Endothelial cell of umbilical vein (primary cell): ENCODE results near the gene SH3PXD2A. TPM values are rescaled to one million over a fixed set of nuclear protein-coding genes. Genes with fewer than 3 reads are reported as not detected.

ENCODE experiments used
- BruUV-seq: library from RNA; stranded (reverse); fragments of 400-500 nt; replicated peaks from 2 replicates; lab custom pipeline; 2021; lab: Mats Ljungman, UMichigan
- CTCF ChIA-PET: fragments of 300-600, 350-600 bp; sonication (Branson Sonifier 250); formaldehyde crosslinking; loops from one replicate; lab custom pipeline; 2021; ENCODE audit warnings: antibody characterized with exemption, inconsistent platforms; lab: Charles Lee
- POLR2A ChIA-PET: fragments of 300-600, 350-600 bp; sonication (Branson Sonifier 250); formaldehyde crosslinking; loops from one replicate; lab custom pipeline; 2021; ENCODE audit warnings: antibody characterized with exemption, inconsistent platforms; lab: Charles Lee
- DNase-seq: peaks from one replicate; pipeline ENCODE4 v3.0.0-alpha.2; 2011; ENCODE audit warnings: low read depth, low spot score
- FAIRE-seq: peaks from 2 replicates; lab custom pipeline; 2011; peaks lifted over from hg19 to GRCh38; lab: Jason Lieb, UNC
- H2AFZ ChIP-seq: 2 replicates; pipeline ENCODE4 v1.6.0; 2012; ENCODE audit warnings: low read depth, low read length, control low read depth, inconsistent platforms
- H3K27ac ChIP-seq: 2 replicates; pipeline ENCODE4 v1.5.1; 2011; ENCODE audit warnings: low read depth, mild to moderate bottlenecking, control low read depth, low read length, moderate library complexity; ENCODE audit not compliant: insufficient read depth
- H3K27me3 ChIP-seq, 2 experiments: 2 replicates each; pipeline versions ENCODE4 v1.6.0 to v1.6.1; 2011; ENCODE audit warnings: low read length in 2 of 2, mixed read lengths in 1 of 2; ENCODE audit not compliant: control insufficient read depth in 2 of 2, insufficient read depth in 2 of 2
- H3K36me3 ChIP-seq, 2 experiments: 2 replicates in 1 of 2; 3 replicates in 1 of 2; pipeline ENCODE4 v1.5.1; 2011; ENCODE audit warnings: low read length in 2 of 2, mild to moderate bottlenecking in 1 of 2, moderate library complexity in 1 of 2; ENCODE audit not compliant: control insufficient read depth in 2 of 2, insufficient read depth in 2 of 2; ENCODE audit errors: extremely low read depth in 1 of 2
- H3K4me1 ChIP-seq: 3 replicates; pipeline ENCODE4 v1.5.1; 2011; ENCODE audit warnings: mild to moderate bottlenecking, low read length; ENCODE audit not compliant: control insufficient read depth, insufficient read depth; ENCODE audit errors: extremely low read depth
- H3K4me2 ChIP-seq: 2 replicates; pipeline ENCODE4 v1.6.1; 2011; ENCODE audit warnings: low read length, control low read depth, mixed read lengths; ENCODE audit not compliant: insufficient read depth
- H3K4me3 ChIP-seq, 3 experiments: fragments of 200-600 bp in 1 of 3; sonication (generic), shearing (Covaris generic) in 1 of 3; replicated peaks in 1 of 3; 2 replicates each; pipeline ENCODE4 v1.5.1; 2011 to 2016; ENCODE audit warnings: control low read depth in 3 of 3, low read length in 3 of 3, mild to moderate bottlenecking in 2 of 3, inconsistent platforms in 1 of 3, low read depth in 1 of 3, moderate library complexity in 1 of 3; ENCODE audit not compliant: insufficient read depth in 1 of 3
- H3K79me2 ChIP-seq: 2 replicates; pipeline ENCODE4 v1.6.0; 2012; ENCODE audit warnings: low read length, inconsistent platforms; ENCODE audit not compliant: control insufficient read depth, insufficient read depth
- H3K9ac ChIP-seq: replicated peaks from 2 replicates; pipeline ENCODE3; 2011; ENCODE audit warnings: low read length, control low read depth; ENCODE audit not compliant: insufficient read depth; ENCODE audit errors: extremely low read depth
- H3K9me1 ChIP-seq: replicated peaks from 3 replicates; pipeline ENCODE4 v1.6.0; 2011; ENCODE audit warnings: mild to moderate bottlenecking, low read length; ENCODE audit not compliant: control insufficient read depth, insufficient read depth; ENCODE audit errors: extremely low read depth
- H3K9me3 ChIP-seq: replicated peaks from 2 replicates; pipeline ENCODE4 v1.5.1; 2012; ENCODE audit warnings: low read length, inconsistent platforms; ENCODE audit not compliant: control insufficient read depth, insufficient read depth
- H4K20me1 ChIP-seq: replicated peaks from 2 replicates; pipeline ENCODE3; 2011; ENCODE audit warnings: mild to moderate bottlenecking, low read length; ENCODE audit not compliant: control insufficient read depth, insufficient read depth; ENCODE audit errors: extremely low read depth
- EZH2 ChIP-seq: IDR thresholded peaks from 2 replicates; pipeline ENCODE4 v1.6.1; 2012; ENCODE audit warnings: borderline replicate concordance, low read depth, mild to moderate bottlenecking, moderate library complexity, low read length, inconsistent platforms; ENCODE audit not compliant: severe bottlenecking
- FOS ChIP-seq: IDR thresholded peaks from 2 replicates; pipeline ENCODE4 v1.6.1; 2011; ENCODE audit warnings: mild to moderate bottlenecking, low read length, moderate library complexity, borderline replicate concordance; ENCODE audit not compliant: insufficient read depth
- GATA2 ChIP-seq: IDR thresholded peaks from 2 replicates; pipeline ENCODE4 v1.7.0; 2011; ENCODE audit warnings: low read depth, mild to moderate bottlenecking, moderate library complexity, mixed read lengths, low read length; ENCODE audit not compliant: insufficient read length, insufficient read depth
- JUN ChIP-seq: IDR thresholded peaks from 2 replicates; pipeline ENCODE4 v1.6.1; 2011; ENCODE audit warnings: borderline replicate concordance, low read depth; ENCODE audit not compliant: insufficient read length, insufficient read depth
- MYC ChIP-seq: IDR thresholded peaks from one replicate; pipeline ENCODE4 v1.6.1; 2011; ENCODE audit warnings: mild to moderate bottlenecking, low read depth, low read length
- POLR2A ChIP-seq: IDR thresholded peaks from 2 replicates; pipeline ENCODE4 v1.6.1; 2012; ENCODE audit warnings: low read depth, mild to moderate bottlenecking, control low read depth, low read length
- POLR2AphosphoS5 ChIP-seq: IDR thresholded peaks from 2 replicates; pipeline ENCODE4 v1.6.1; 2012; ENCODE audit warnings: low read depth, mild to moderate bottlenecking, control low read depth, low read length, moderate library complexity; ENCODE audit not compliant: insufficient read depth
- dilution Hi-C: fragments of 300-500 bp; cut with MboI; formaldehyde crosslinking; loops from one replicate; pipeline ENCODE4 v1.15.0; 2019; ENCODE audit warnings: low sequenced_read_pairs; ENCODE audit not compliant: extremely low pct_ligation_motif_present
- intact Hi-C: fragments of 100-400 bp; cut with micrococcal nuclease; formaldehyde crosslinking; loops from one replicate; pipeline ENCODE4 v1.10.0; 2022
- polyA plus RNA-seq, 4 experiments: library from polyadenylated mRNA; depleted of rRNA in 3 of 4; stranded (reverse) in 3 of 4; unstranded in 1 of 4; fragments of >200 nt; gene quantifications; 2 replicates each; pipeline versions ENCODE4 v1.2.1 to v1.2.3, GENCODE V29; 2011 to 2012; ENCODE audit warnings: missing spikeins in 1 of 4
- total RNA-seq: library from RNA; stranded (reverse); gene quantifications from 2 replicates; pipeline ENCODE4 v1.2.3, GENCODE V29; 2021
- TF ChIP-seq, protein P1 (sequence below): IDR thresholded peaks from 2 replicates; pipeline ENCODE4 v1.6.1; 2011; ENCODE audit not compliant: insufficient read depth, insufficient read length
- TF ChIP-seq, protein P2 (sequence below), 2 donors: IDR thresholded peaks; 1 replicate in 1 of 2; 2 replicates in 1 of 2; pipeline ENCODE4 v1.5.1; 2011; ENCODE audit warnings: low read length in 2 of 2, mild to moderate bottlenecking in 2 of 2, moderate library complexity in 2 of 2, control low read depth in 1 of 2, inconsistent platforms in 1 of 2, low read depth in 1 of 2; ENCODE audit not compliant: insufficient read depth in 1 of 2; ENCODE audit errors: extremely low read depth in 1 of 2

Gene SH3PXD2A
- total and polyA plus RNA-seq, 2 donors (not counting 3 experiments of a cell fraction or from before 2014, with no cell fraction given) = 1.4 to 5.1 TPM

DNA sequence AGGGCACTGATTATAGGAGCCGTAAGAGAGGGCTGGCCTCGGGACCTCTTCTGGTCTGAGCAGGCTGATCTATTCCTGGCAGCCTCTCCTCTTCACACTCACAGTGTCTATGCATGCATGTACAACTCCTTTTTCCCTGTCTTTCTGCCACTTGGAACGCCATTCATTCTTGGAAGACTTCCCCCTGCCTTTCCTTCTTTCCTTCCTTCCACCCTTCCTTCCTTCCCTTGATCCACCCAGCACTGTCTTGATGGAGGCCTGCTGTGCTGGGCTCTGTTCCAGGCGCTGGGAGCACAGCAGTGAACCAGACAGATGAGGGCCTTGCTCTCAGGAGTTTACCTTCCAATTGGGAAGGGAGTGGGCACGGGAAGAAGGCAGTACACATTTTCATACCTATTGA is 114.8 kb downstream of the SH3PXD2A start:
- dilution Hi-C loops (no loop called here), intact Hi-C loops (no loop called here)
- no TSS peak for BruUV-seq
- Histone ChIP-seq H3K9me1 (no peaks in the 10 kb centered on the region), H3K36me3 (no peaks in the 10 kb centered on the region), H3K4me1 (peaks cover 5% of the 10 kb centered on the region), H4K20me1 (no peaks in the 10 kb centered on the region), H3K9ac (no peak overlapping the region), H3K4me3 (no peak overlapping the region), H3K27ac (no peak overlapping the region), H3K9me3 (no peaks in the 10 kb centered on the region), H2AFZ (no peak overlapping the region), H3K4me2 (no peak overlapping the region), H3K27me3 (no peaks in the 10 kb centered on the region), H3K79me2 (no peaks in the 10 kb centered on the region)
- POLR2A ChIA-PET = no interaction called here
- TF ChIP-seq GATA2 = no peak
- no peak for TF ChIP-seq POLR2A
- TF ChIP-seq JUN = no peak
- TF ChIP-seq FOS = no peak
- CTCF ChIA-PET = interaction anchor here (1.1 kb wide), 1 partner anchor 41 kb away, joined by 3 read pairs; no protein-coding TSS in a partner anchor
- DNase-seq (no peak), FAIRE-seq (no peak)

DNA sequence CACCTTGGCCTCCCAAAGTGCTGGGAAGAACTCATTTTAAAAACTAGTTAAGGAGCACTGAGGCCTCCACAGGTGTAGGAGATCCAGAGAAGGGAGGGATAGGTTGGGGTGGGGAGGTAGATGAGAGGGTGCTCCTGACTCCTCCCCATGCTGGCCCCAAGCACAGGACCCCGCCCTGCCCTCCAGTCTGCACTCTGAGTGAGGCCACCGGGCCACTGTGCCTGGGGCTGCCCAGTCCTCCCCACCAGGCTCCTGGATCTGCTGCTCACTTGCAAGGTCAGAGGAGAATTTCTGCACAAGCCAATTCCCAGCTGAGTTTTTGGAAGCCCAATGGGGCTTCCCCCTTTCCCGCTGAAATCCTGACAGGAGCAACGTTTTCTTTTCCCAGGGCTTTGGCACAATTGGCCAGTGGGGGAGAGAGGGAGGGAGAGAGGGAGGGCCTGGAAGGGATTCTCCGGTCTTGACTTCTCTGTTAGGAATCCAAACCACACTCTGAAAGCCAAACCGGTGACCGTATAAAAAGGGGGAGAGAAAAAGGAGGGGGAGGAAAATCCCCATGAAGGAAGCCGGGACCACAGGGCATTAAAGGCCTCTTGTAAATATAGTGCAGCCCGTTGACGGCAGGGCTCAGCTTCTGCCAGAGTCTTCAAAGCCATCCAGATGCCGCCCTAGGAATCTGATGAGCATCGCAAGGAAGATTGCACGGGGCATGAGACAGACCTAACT is 116.2 kb downstream of the SH3PXD2A start:
- Histone ChIP-seq H3K27me3 (no peaks in the 10 kb centered on the region), H3K36me3 (no peaks in the 10 kb centered on the region), H3K4me2 (no peak overlapping the region), H3K4me3 (no peak overlapping the region), H3K9me3 (no peaks in the 10 kb centered on the region), H3K4me1 (no peaks in the 10 kb centered on the region), H3K9ac (no peak overlapping the region), H2AFZ (no peak overlapping the region), H3K9me1 (no peaks in the 10 kb centered on the region), H3K79me2 (no peaks in the 10 kb centered on the region), H4K20me1 (no peaks in the 10 kb centered on the region), H3K27ac (no peak overlapping the region)
- ChIA-PET POLR2A (no interaction called here), CTCF (interaction anchor here (0.8 to 1.3 kb wide), 4 partner anchors 11 to 26 kb away, joined by 3 to 4 read pairs (median 3); no protein-coding TSS in a partner anchor)
- FAIRE-seq (no peak), DNase-seq (no peak)
- dilution Hi-C loops (no loop called here), intact Hi-C loops (no loop called here)
- BruUV-seq = no TSS peak
- TF ChIP-seq JUN = no peak
- TF ChIP-seq, protein P1, sequence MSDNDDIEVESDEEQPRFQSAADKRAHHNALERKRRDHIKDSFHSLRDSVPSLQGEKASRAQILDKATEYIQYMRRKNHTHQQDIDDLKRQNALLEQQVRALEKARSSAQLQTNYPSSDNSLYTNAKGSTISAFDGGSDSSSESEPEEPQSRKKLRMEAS = no peak
- no peak for TF ChIP-seq EZH2
- TF ChIP-seq GATA2 = no peak
- TF ChIP-seq, protein P2, sequence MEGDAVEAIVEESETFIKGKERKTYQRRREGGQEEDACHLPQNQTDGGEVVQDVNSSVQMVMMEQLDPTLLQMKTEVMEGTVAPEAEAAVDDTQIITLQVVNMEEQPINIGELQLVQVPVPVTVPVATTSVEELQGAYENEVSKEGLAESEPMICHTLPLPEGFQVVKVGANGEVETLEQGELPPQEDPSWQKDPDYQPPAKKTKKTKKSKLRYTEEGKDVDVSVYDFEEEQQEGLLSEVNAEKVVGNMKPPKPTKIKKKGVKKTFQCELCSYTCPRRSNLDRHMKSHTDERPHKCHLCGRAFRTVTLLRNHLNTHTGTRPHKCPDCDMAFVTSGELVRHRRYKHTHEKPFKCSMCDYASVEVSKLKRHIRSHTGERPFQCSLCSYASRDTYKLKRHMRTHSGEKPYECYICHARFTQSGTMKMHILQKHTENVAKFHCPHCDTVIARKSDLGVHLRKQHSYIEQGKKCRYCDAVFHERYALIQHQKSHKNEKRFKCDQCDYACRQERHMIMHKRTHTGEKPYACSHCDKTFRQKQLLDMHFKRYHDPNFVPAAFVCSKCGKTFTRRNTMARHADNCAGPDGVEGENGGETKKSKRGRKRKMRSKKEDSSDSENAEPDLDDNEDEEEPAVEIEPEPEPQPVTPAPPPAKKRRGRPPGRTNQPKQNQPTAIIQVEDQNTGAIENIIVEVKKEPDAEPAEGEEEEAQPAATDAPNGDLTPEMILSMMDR (IDR thresholded peaks at IDR 0.05; ENCODE audit: extremely low read depth in 1 of 2, insufficient read depth in 1 of 2, low read depth in 1 of 2, low read length in 2 of 2) = no peak
- TF ChIP-seq POLR2A = no peak
- no peak for TF ChIP-seq MYC
- TF ChIP-seq POLR2AphosphoS5 = no peak
- no peak for TF ChIP-seq FOS
